Measurements from ENCODE around the gene ADAMTS16. TPM values are rescaled to one million over a fixed set of nuclear protein-coding genes. Genes with fewer than 3 reads are reported as not detected.

ADAMTS16 gene
- total and polyA plus RNA-seq, 2 experiments from 2014 or later: 2.8 to 15.4 TPM

GRCh38 chr5:5348576-5348975 is 208.4 kb downstream of the ADAMTS16 start:
- H3K4me3 Mint-ChIP-seq: no peak overlapping the region
- ATAC-seq (no peak), DNase-seq (ENCODE audit: low spot score) (no peak)
- H3K4me1 Mint-ChIP-seq: peaks cover 15% of the 10 kb centered on the region
- Histone ChIP-seq H4K20me1 (replicated peaks; ENCODE audit: insufficient read depth) (no peaks in the 10 kb centered on the region), H3K4me3 (no peak overlapping the region), H3K79me2 (replicated peaks; ENCODE audit: insufficient read depth) (no peaks in the 10 kb centered on the region), H3K36me3 (ENCODE audit: insufficient read depth) (no peaks in the 10 kb centered on the region), H2AFZ (no peak overlapping the region), H3K27ac (ENCODE audit: low read depth) (no peak overlapping the region), H3K4me2 (no peak overlapping the region), H3K4me1 (ENCODE audit: insufficient read depth) (0 out of 2 replicates have a peak, but pooled peaks cover 6% of the 10 kb centered on the region), H3F3A (replicated peaks; ENCODE audit: low read depth) (no peaks in the 10 kb centered on the region), H3K9me2 (ENCODE audit: insufficient read depth) (0 out of 2 replicates have a peak, but pooled peaks cover 8% of the 10 kb centered on the region), H3K27me3 (ENCODE audit: insufficient read depth) (no peaks in the 10 kb centered on the region)
- H3K36me3 Mint-ChIP-seq (ENCODE audit: low read depth): no peaks in the 10 kb centered on the region; the same call in 2 of the 3 replicates
- H3K27me3 Mint-ChIP-seq (ENCODE audit: insufficient read depth, low read depth, poor library complexity): peaks cover 7% of the 10 kb centered on the region
- H3K9me3 Mint-ChIP-seq: no peaks in the 10 kb centered on the region; the same call in 2 of the 3 replicates
- H3K27ac Mint-ChIP-seq: no peak overlapping the region
- TF ChIP-seq POLR2AphosphoS5 (IDR thresholded peaks at IDR 0.05; ENCODE audit: low read depth): no peak
- TF ChIP-seq NANOG (IDR thresholded peaks at IDR 0.05; ENCODE audit: borderline replicate concordance): no peak
- TF ChIP-seq STAT1 (IDR thresholded peaks at IDR 0.05; ENCODE audit: unreplicated experiment): no peak
- no peak for TF ChIP-seq REST (IDR thresholded peaks at IDR 0.05; ENCODE audit: unreplicated experiment)
- no peak for TF ChIP-seq ZNF331 (CRISPR knock-in tag; IDR thresholded peaks at IDR 0.05; ENCODE audit: low read depth)
- TF ChIP-seq, protein P1, sequence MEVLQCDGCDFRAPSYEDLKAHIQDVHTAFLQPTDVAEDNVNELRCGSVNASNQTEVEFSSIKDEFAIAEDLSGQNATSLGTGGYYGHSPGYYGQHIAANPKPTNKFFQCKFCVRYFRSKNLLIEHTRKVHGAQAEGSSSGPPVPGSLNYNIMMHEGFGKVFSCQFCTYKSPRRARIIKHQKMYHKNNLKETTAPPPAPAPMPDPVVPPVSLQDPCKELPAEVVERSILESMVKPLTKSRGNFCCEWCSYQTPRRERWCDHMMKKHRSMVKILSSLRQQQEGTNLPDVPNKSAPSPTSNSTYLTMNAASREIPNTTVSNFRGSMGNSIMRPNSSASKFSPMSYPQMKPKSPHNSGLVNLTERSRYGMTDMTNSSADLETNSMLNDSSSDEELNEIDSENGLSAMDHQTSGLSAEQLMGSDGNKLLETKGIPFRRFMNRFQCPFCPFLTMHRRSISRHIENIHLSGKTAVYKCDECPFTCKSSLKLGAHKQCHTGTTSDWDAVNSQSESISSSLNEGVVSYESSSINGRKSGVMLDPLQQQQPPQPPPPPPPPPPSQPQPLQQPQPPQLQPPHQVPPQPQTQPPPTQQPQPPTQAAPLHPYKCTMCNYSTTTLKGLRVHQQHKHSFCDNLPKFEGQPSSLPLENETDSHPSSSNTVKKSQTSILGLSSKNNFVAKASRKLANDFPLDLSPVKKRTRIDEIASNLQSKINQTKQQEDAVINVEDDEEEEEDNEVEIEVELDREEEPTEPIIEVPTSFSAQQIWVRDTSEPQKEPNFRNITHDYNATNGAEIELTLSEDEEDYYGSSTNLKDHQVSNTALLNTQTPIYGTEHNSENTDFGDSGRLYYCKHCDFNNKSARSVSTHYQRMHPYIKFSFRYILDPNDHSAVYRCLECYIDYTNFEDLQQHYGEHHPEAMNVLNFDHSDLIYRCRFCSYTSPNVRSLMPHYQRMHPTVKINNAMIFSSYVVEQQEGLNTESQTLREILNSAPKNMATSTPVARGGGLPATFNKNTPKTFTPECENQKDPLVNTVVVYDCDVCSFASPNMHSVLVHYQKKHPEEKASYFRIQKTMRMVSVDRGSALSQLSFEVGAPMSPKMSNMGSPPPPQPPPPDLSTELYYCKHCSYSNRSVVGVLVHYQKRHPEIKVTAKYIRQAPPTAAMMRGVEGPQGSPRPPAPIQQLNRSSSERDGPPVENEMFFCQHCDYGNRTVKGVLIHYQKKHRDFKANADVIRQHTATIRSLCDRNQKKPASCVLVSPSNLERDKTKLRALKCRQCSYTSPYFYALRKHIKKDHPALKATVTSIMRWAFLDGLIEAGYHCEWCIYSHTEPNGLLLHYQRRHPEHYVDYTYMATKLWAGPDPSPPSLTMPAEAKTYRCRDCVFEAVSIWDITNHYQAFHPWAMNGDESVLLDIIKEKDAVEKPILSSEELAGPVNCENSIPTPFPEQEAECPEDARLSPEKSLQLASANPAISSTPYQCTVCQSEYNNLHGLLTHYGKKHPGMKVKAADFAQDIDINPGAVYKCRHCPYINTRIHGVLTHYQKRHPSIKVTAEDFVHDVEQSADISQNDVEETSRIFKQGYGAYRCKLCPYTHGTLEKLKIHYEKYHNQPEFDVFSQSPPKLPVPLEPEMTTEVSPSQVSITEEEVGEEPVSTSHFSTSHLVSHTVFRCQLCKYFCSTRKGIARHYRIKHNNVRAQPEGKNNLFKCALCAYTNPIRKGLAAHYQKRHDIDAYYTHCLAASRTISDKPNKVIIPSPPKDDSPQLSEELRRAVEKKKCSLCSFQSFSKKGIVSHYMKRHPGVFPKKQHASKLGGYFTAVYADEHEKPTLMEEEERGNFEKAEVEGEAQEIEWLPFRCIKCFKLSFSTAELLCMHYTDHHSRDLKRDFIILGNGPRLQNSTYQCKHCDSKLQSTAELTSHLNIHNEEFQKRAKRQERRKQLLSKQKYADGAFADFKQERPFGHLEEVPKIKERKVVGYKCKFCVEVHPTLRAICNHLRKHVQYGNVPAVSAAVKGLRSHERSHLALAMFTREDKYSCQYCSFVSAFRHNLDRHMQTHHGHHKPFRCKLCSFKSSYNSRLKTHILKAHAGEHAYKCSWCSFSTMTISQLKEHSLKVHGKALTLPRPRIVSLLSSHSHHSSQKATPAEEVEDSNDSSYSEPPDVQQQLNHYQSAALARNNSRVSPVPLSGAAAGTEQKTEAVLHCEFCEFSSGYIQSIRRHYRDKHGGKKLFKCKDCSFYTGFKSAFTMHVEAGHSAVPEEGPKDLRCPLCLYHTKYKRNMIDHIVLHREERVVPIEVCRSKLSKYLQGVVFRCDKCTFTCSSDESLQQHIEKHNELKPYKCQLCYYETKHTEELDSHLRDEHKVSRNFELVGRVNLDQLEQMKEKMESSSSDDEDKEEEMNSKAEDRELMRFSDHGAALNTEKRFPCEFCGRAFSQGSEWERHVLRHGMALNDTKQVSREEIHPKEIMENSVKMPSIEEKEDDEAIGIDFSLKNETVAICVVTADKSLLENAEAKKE (CRISPR knock-in tag; IDR thresholded peaks at IDR 0.05): no peak
- TF ChIP-seq CREB1 (CRISPR knock-in tag; IDR thresholded peaks at IDR 0.05; ENCODE audit: low read depth): no peak
- TF ChIP-seq JUNB (IDR thresholded peaks at IDR 0.05; ENCODE audit: unreplicated experiment): no peak
- no peak for TF ChIP-seq EZH2 (IDR thresholded peaks at IDR 0.05; ENCODE audit: low read depth, unreplicated experiment)
- TF ChIP-seq ZNF114 (CRISPR knock-in tag; IDR thresholded peaks at IDR 0.05): no peak
- TF ChIP-seq EZH2phosphoT487 (IDR thresholded peaks at IDR 0.05; ENCODE audit: unreplicated experiment): no peak
- no peak for TF ChIP-seq ETS1 (IDR thresholded peaks at IDR 0.05)
